Spinal cord (tissue), 10 donors: ENCODE data around the gene GEMIN5. TPM values are rescaled to one million over a fixed set of nuclear protein-coding genes. Genes with fewer than 3 reads are reported as not detected.

Experiments used
- DNase-seq, 6 donors: peaks; one replicate each; pipeline versions ENCODE4 v3.0.0 to v3.0.0-alpha.2; 2013 to 2015; ENCODE audit warnings: low spot score in 6 of 6, low read depth in 4 of 6
- H3K27ac ChIP-seq: one replicate; pipeline ENCODE4 v1.5.1; 2013; ENCODE audit warnings: low read depth, low read length, control low read depth
- H3K27me3 ChIP-seq: one replicate; pipeline ENCODE4 v1.6.1; 2013; ENCODE audit warnings: low read length; ENCODE audit not compliant: control insufficient read depth, insufficient read depth
- H3K36me3 ChIP-seq: one replicate; pipeline ENCODE4 v1.6.1; 2013; ENCODE audit warnings: low read length; ENCODE audit not compliant: control insufficient read depth, insufficient read depth
- H3K4me1 ChIP-seq: one replicate; pipeline ENCODE4 v1.6.1; 2013; ENCODE audit warnings: low read length; ENCODE audit not compliant: control insufficient read depth, insufficient read depth
- H3K4me3 ChIP-seq: one replicate; pipeline ENCODE4 v1.5.1; 2013; ENCODE audit warnings: low read depth, low read length, control low read depth
- H3K9me3 ChIP-seq: one replicate; pipeline ENCODE4 v1.6.1; 2013; ENCODE audit warnings: low read length; ENCODE audit not compliant: control insufficient read depth, insufficient read depth
- WGBS: methylation state at CpG from one replicate; pipeline ENCODE4 v1.1.5; 2013; ENCODE audit warnings: missing lambda C conversion rate; ENCODE audit not compliant: insufficient coverage; 5-methylcytosine and 5-hydroxymethylcytosine counted together
- polyA plus RNA-seq, 2 donors: library from polyadenylated mRNA; unstranded; fragments of 120-200 nt; gene quantifications; one replicate each; pipeline ENCODE4 v1.2.1, GENCODE V29; 2013; ENCODE audit not compliant: insufficient read length in 2 of 2
- total RNA-seq, 2 donors: library from RNA; depleted of rRNA in 1 of 2; stranded (reverse); fragments of 120-200 nt in 1 of 2; fragments of >200 nt in 1 of 2; gene quantifications; one replicate each; pipeline versions ENCODE4 v1.2.3 to v1.2.4, GENCODE V29; 2013 to 2014
- donor health status: healthy.

The GEMIN5 gene
- total and polyA plus RNA-seq, 4 donors, result 14.8 to 21.8 (median 18.3) TPM

DNA sequence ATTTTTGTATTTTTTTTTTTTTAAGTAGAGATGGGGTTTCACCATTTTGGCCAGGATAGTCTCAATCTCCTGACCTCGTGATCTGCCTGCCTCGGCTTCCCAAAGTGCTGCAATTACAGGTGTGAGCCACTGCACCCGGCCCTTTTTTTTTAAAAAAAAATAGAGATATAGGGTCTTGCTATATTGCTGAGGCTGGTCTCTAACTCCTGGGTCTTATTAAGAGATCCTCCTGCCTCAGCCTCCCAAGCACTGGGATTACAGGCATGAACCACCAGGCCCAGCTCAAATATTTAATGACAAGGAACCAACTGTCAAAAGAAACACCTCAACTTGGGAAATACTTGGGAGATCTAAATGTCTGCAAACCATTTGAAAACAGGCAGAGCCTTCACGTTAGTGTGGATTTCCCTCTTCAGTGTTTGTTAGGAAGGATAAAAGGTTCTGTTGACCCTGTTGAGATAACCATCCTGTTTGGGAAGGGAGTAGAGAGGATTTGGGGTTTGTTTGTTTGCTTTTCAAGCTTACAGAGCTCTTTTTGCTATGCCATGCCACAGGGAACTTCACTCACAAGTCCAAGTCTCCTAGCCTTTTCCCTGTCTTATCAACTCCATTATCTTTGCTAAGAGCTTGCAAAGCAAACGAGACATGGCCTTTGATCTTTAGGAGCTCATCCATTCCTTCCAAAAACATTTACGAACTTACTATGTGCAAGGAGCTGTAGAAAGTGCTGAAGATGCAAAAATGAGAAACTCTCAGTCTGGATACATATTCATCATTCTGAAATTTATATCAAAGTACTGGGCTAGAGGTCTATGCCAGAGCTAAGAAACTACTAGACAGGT, 95.1 kb downstream of the GEMIN5 start:
- H3K27ac ChIP-seq, result no peak overlapping the region
- no peaks in the 10 kb centered on the region for H3K36me3 ChIP-seq
- no peaks in the 10 kb centered on the region for H3K4me1 ChIP-seq
- DNase-seq, result no peak
- no peak overlapping the region for H3K4me3 ChIP-seq
- WGBS, result 93% methylated on average over 3 of the region's 6 CpGs
- H3K27me3 ChIP-seq, result no peaks in the 10 kb centered on the region
- H3K9me3 ChIP-seq, result no peaks in the 10 kb centered on the region

DNA sequence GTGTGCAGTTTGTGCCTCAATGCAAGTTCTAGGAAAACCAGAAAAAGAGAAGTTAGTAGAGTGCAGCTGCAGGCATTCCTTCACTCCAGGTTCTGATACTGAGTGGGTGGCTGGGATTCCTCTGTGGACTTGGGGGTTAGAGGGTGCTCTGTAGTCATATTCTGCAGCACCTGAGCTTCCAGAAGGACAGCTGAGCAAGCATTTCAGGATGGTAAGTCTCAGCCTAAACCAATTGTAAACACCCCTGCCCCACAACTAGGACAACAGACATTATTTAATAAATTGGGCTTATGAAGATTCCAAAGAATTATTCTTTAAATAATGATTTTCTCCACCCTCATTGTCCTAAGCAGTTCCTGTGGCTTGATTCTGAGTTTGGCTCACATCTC, 96.7 kb downstream of the GEMIN5 start:
- no peak overlapping the region for H3K27ac ChIP-seq
- H3K36me3 ChIP-seq, result peaks cover 2% of the 10 kb centered on the region
- no peak for DNase-seq
- no peaks in the 10 kb centered on the region for H3K9me3 ChIP-seq
- no peaks in the 10 kb centered on the region for H3K4me1 ChIP-seq
- no peak overlapping the region for H3K4me3 ChIP-seq
- H3K27me3 ChIP-seq, result no peaks in the 10 kb centered on the region

DNA sequence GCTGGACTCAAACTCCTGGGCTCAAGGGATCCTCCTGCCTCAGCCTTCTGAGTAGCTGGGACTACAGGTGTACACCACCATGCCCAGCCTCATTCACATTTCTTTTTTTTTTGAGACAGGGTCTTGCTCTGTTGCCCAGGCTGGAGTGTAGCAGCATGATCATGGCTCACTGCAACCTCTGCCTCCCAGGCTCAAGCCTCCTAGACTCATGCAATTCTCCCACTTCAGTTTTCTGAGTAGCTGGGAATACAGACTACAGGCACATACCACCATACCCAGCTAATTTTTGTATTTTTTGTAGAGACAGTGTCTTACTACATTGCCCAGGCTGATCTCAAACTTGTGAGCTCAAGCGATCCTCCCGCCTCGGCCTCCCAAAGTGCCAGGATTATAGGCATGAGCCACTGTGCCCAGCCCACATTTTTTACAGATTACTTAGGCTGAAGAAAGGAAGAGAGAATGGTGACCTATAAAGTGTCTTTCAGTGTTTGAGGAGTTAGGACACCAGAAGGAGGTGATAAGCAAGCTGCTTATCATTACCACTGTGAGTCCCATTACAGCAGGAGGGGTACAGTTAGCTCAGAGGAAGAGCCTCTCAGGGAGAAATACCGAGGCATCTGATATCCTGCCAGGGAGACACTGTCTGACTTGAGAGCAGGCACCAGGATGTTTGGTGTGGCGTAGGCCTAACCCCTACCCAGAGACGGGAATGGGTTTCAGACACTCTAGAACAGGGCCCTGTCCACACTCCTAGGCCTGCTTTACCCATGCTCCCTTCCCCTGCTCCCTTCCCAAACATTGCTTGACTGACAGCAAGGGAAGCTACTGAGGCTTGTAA, 97.4 kb downstream of the GEMIN5 start:
- no peaks in the 10 kb centered on the region for H3K27me3 ChIP-seq
- H3K4me3 ChIP-seq, result no peak overlapping the region
- H3K36me3 ChIP-seq, result peaks cover 2% of the 10 kb centered on the region
- H3K27ac ChIP-seq, result no peak overlapping the region
- H3K4me1 ChIP-seq, result no peaks in the 10 kb centered on the region
- WGBS, result 81% methylated on average over 2 of the region's 6 CpGs
- H3K9me3 ChIP-seq, result no peaks in the 10 kb centered on the region
- no peak for DNase-seq

Other genes starting within 250 kb of the GEMIN5 start
- 10 to 100 TPM; 59.0 to 68.2 TPM for gene LARP1, start 182.8 kb downstream of the GEMIN5 start, total RNA-seq
- gene LARP1, start 182.8 kb downstream of the GEMIN5 start, polyA plus RNA-seq, result 100 to 1,000 TPM; 124 to 136 TPM
- 10 to 100 TPM; 26.0 to 54.9 TPM for gene FAXDC2, start 87.6 kb downstream of the GEMIN5 start, total RNA-seq
- 10 to 100 TPM; 19.3 to 29.0 TPM for gene FAXDC2, start 87.6 kb downstream of the GEMIN5 start, polyA plus RNA-seq
- 10 to 100 TPM; 73.2 to 83.7 TPM for gene CNOT8, start 79.6 kb downstream of the GEMIN5 start, total RNA-seq
- 10 to 100 TPM; 60.9 to 65.7 TPM for gene CNOT8, start 79.6 kb downstream of the GEMIN5 start, polyA plus RNA-seq
- 10 to 100 TPM; 17.2 to 42.3 TPM for gene MRPL22, start 2.9 kb upstream of the GEMIN5 start, total RNA-seq
- 10 to 100 TPM; 35.6 to 36.0 TPM for gene MRPL22, start 2.9 kb upstream of the GEMIN5 start, polyA plus RNA-seq
- gene KIF4B, start 75.5 kb upstream of the GEMIN5 start, total RNA-seq, result under 1 TPM; 0.11 to 0.20 TPM
- gene KIF4B, start 75.5 kb upstream of the GEMIN5 start, polyA plus RNA-seq, result under 1 TPM; 0.11 to 0.14 TPM